Left ventricle myocardium superior (tissue), 1 donor: Measurements from ENCODE around the gene ARHGEF37. TPM values are rescaled to one million over a fixed set of nuclear protein-coding genes. Genes with fewer than 3 reads are reported as not detected.

ENCODE experiments used
- ATAC-seq: fragments of 200-7000 bp; cut with Tn5 transposase; one replicate; pipeline ENCODE4 v1.9.1; 2020; ENCODE audit warnings: mild to moderate bottlenecking, moderate library complexity
- DNase-seq: peaks from one replicate; pipeline ENCODE4 v3.0.0-alpha.2; 2020
- intact Hi-C: fragments of 100-400 bp; cut with micrococcal nuclease; formaldehyde crosslinking; loops from one replicate; pipeline ENCODE4 v1.11.0; 2022
- total RNA-seq: library from RNA; stranded (reverse); fragmentation: NEBNext Ultra II Directional; extraction: Animal tissue kit (Norgen Biotek cat#: 25700); gene quantifications from one replicate; pipeline ENCODE4 v1.2.1, GENCODE V29; 2021
- donor health status: DM: no; HTN: yes; CAD: no; lungs with severe emphysema.

ARHGEF37 gene
- total RNA-seq, 1 donor from 2014 or later, result 32.8 TPM

DNA sequence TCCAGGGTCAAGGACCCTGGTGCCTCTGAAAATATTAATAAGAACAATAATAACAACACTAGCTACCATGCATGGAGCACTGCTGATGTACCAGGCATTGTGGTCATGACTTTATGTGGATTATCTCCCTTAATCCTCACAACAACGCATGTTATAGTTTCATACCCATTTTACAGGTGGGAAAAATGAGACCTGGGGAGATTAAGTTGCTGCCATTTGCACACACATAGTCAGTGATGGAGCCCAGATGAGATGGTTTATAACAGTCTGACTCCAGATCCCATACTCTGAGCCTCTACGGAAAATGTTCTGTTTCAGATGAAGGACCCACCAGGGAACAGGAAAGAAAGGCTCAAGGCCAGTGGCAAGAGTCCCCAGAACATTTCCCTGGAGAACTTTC, 100.6 kb downstream of the ARHGEF37 start:
- no peak for DNase-seq
- intact Hi-C loops, result no loop called here
- no peak for ATAC-seq

DNA sequence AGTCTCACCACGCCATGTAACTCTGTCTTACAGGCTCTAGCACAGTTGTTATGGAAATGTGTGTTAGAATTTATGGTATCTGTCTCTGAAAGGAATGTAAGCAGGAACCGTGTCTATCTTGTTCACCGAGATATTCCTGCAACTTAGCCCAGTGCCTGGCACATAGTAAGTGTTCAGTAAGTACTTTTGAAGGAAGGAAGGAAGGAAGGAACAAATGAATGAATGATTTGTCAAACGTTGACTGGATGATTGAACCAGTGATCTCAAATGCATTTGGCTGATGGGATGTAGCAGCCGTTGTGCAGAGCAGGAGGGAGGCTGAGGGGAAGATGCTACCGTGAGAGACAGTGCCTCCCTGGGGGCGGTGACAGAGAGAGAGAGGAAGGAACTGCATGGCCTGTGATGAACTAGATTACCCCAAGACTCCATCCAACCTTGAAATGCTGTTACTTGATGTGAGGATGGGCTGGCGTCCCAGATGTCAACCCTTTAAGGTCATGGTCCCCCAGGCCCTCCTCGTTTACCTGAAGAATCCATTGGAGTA, 101.3 kb downstream of the ARHGEF37 start:
- intact Hi-C loops, result no loop called here

DNA sequence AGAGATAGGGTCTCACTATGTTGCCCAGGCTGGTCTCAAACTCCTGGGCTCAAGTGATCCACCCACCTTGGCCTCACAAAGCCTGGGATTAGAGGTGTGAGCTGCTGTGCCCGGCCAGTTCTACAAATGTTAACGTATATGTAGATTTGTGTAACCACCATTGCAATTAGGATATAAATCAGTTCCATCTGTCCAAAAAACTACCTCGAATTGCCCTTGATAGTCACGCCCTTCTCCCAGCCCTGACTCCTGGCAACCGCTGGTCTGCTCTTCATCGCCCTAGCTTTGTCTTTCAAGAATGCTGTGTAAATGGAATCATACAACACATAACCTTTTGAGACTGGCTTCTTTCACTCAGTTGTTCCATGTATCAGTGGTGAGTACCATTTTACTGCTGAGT, 102.7 kb downstream of the ARHGEF37 start:
- DNase-seq, result no peak
- no peak for ATAC-seq
- intact Hi-C loops, result no loop called here

More for the DNA sequence above, 101.3 kb downstream of the ARHGEF37 start:
- ATAC-seq (no peak), DNase-seq (no peak)

DNA sequence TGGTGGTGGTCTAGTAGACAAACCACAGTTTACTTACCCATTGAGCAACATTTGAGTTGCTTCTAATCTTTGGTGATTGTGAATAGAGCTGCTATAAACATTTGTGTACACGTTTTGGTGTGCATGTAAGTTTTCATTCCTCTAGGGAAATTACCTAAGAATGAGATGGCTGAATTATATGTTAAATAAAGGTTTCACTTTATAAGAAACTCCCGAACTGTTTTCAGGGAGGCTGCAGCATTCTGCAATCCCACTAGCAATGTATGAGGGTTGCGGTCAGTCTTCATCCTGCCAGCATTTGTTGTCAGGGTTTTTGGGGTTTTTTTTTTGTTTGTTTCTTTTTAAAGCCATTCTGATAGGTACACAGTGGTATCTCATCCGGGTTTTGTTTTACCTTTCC, 103.1 kb downstream of the ARHGEF37 start:
- intact Hi-C loops, result no loop called here
- DNase-seq (no peak), ATAC-seq (no peak)

Other genes with a start within 250 kb of the ARHGEF37 start
- gene GRPEL2, start 236.0 kb upstream of the ARHGEF37 start, total RNA-seq, result 8.9 TPM
- gene PCYOX1L, start 223.5 kb upstream of the ARHGEF37 start, total RNA-seq, result 2.6 TPM
- gene IL17B, start 202.2 kb upstream of the ARHGEF37 start, total RNA-seq, result not detected
- 214 TPM for gene CSNK1A1, start 30.1 kb upstream of the ARHGEF37 start, total RNA-seq
- gene PPARGC1B, start 148.8 kb downstream of the ARHGEF37 start, total RNA-seq, result 35.1 TPM